HCT116 (cell line): Measurements from ENCODE around the gene UTRN.

Experiments
- EGR1 ChIP-seq: IDR thresholded peaks from 2 replicates; pipeline ENCODE4 v1.6.1; 2012; ENCODE audit warnings: low read depth
- EZH2 ChIP-seq: fragments of 200-600 bp; sonication (generic); IDR thresholded peaks from 2 replicates; pipeline ENCODE4 v1.6.1; 2017; ENCODE audit warnings: antibody characterized with exemption, mixed run types
- JUND ChIP-seq: IDR thresholded peaks from 2 replicates; pipeline ENCODE4 v1.6.1; 2012
- POLR2A ChIP-seq: IDR thresholded peaks from 2 replicates; pipeline ENCODE4 v1.7.0; 2011; ENCODE audit warnings: borderline replicate concordance; ENCODE audit not compliant: insufficient read depth, insufficient read length; ENCODE audit errors: extremely low read depth
- POLR2AphosphoS5 ChIP-seq: IDR thresholded peaks from 2 replicates; pipeline ENCODE4 v1.6.1; 2011; ENCODE audit warnings: mild to moderate bottlenecking, low read depth, low read length, moderate library complexity
- ZFX ChIP-seq: fragments of 450-650 bp; IDR thresholded peaks from 2 replicates; pipeline ENCODE4 v1.6.1; 2017
- ZNF274 ChIP-seq: fragments of 200-500 bp; sonication (Bioruptor generic); IDR thresholded peaks from 2 replicates; pipeline ENCODE4 v1.6.1; 2014; ENCODE audit warnings: mild to moderate bottlenecking, low read depth, low read length, inconsistent platforms
- TF ChIP-seq, protein P1 (sequence below), 3 experiments: fragments of 200-600 bp in 1 of 3; sonication (generic) in 1 of 3; IDR thresholded peaks in 2 of 3; conservative IDR thresholded peaks in 1 of 3; 2 replicates each; pipeline ENCODE4 v1.5.1; 2012 to 2017; ENCODE audit warnings: low read depth in 2 of 3, low read length in 2 of 3, antibody characterized with exemption in 1 of 3, borderline replicate concordance in 1 of 3, control low read depth in 1 of 3, mild to moderate bottlenecking in 1 of 3, mixed read lengths in 1 of 3, mixed run types in 1 of 3, moderate library complexity in 1 of 3; ENCODE audit not compliant: insufficient read depth in 1 of 3
- TF ChIP-seq, protein P2 (sequence below): IDR thresholded peaks from 2 replicates; pipeline ENCODE4 v1.6.1; 2012

DNA sequence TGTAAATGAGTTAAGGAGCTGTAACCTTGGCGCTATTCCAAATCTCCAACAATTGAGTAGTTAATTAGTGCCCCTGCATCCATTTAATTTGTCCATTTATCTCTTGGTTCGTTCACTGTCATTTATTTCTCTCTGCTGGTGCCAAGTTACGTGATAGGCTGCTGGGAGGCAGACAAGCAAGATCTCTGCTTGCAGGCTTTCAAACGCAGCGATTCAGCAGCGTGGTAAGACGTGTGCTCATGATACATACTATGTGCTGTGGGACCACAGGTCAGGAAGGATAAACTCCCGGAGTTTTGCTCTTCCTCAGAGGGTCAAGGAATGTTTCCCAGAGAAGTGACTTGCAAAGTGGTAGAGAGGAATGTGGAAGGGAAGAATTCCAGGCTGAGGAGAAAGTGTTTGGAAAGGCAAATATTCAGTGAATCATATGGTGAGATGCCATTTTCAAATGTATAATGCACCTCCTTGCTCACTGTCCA is 46.4 kb downstream of the UTRN start:
- TF ChIP-seq JUND (no peak), EZH2 (no peak), POLR2A (no peak), ZFX (no peak), ZNF274 (no peak), POLR2AphosphoS5 (no peak), EGR1 (no peak)
- TF ChIP-seq, protein P1, sequence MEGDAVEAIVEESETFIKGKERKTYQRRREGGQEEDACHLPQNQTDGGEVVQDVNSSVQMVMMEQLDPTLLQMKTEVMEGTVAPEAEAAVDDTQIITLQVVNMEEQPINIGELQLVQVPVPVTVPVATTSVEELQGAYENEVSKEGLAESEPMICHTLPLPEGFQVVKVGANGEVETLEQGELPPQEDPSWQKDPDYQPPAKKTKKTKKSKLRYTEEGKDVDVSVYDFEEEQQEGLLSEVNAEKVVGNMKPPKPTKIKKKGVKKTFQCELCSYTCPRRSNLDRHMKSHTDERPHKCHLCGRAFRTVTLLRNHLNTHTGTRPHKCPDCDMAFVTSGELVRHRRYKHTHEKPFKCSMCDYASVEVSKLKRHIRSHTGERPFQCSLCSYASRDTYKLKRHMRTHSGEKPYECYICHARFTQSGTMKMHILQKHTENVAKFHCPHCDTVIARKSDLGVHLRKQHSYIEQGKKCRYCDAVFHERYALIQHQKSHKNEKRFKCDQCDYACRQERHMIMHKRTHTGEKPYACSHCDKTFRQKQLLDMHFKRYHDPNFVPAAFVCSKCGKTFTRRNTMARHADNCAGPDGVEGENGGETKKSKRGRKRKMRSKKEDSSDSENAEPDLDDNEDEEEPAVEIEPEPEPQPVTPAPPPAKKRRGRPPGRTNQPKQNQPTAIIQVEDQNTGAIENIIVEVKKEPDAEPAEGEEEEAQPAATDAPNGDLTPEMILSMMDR (IDR thresholded peaks at IDR 0.05 in 2 of 3, conservative IDR thresholded peaks at IDR 0.05 in 1 of 3; ENCODE audit: borderline replicate concordance in 1 of 3, insufficient read depth in 1 of 3, low read depth in 2 of 3, low read length in 2 of 3), result no peak
- TF ChIP-seq, protein P2, sequence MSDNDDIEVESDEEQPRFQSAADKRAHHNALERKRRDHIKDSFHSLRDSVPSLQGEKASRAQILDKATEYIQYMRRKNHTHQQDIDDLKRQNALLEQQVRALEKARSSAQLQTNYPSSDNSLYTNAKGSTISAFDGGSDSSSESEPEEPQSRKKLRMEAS, result no peak
